HG03378 (cell line): ENCODE measurements around the gene PCDHGA3.
"Not testable (repeated sequence)": the region's sequence is repeated elsewhere in the genome, so short reads cannot be mapped to it uniquely, and the experiment has no call there.

Experiments
- ATAC-seq: cut with Tn5 transposase; IDR thresholded peaks from one replicate; pipeline ENCODE4 v1.9.1; 2021; ENCODE audit warnings: mild to moderate bottlenecking, moderate library complexity; ENCODE audit not compliant: unreplicated experiment

PCDHGA3 gene

GRCh38 chr5:141343242-141343952 lies at the start of gene PCDHGA3:
PCDHGA3 (plus strand) TSS chr5:141343829; CDS start chr5:141344034, 205 bp downstream.
- no peak for ATAC-seq

- no peak for ATAC-seq
Observed at GRCh38 chr5:141298376-141298775, 45.3 kb upstream of the PCDHGA3 start.

- ATAC-seq = no peak
Observed at GRCh38 chr5:141303756-141304155, 39.9 kb upstream of the PCDHGA3 start, which contains the start of gene SLC25A2. SLC25A2 (minus strand) TSS chr5:141304049; CDS start chr5:141303865, 184 bp downstream.

- ATAC-seq = no peak
Observed at GRCh38 chr5:141306630-141307029, 37.0 kb upstream of the PCDHGA3 start.

GRCh38 chr5:141313711-141314110 lies 29.9 kb upstream of the PCDHGA3 start:
- no peak for ATAC-seq

GRCh38 chr5:141316963-141317362 lies 26.7 kb upstream of the PCDHGA3 start:
- ATAC-seq = not testable (repeated sequence)

GRCh38 chr5:141319202-141319601 lies 24.4 kb upstream of the PCDHGA3 start:
- ATAC-seq = no peak

GRCh38 chr5:141319699-141320098 lies 23.9 kb upstream of the PCDHGA3 start:
- no peak for ATAC-seq

- ATAC-seq = peak; percentile 81
Observed at GRCh38 chr5:141320225-141321169, 23.1 kb upstream of the PCDHGA3 start, which contains the start of gene TAF7. TAF7 (minus strand) TSS chr5:141320784; CDS start chr5:141320044, 740 bp downstream.

GRCh38 chr5:141322261-141322660 lies 21.4 kb upstream of the PCDHGA3 start:
- no peak for ATAC-seq

- ATAC-seq = peak; percentile 83
Observed at GRCh38 chr5:141326088-141326854, 17.4 kb upstream of the PCDHGA3 start.

GRCh38 chr5:141328231-141328630 lies 15.4 kb upstream of the PCDHGA3 start:
- ATAC-seq = no peak

GRCh38 chr5:141330299-141331080 lies 13.1 kb upstream of the PCDHGA3 start, which contains the start of gene PCDHGA1:
PCDHGA1 (plus strand) TSS chr5:141330514.
- ATAC-seq = peak; percentile 46

- not testable (repeated sequence) for ATAC-seq
Observed at GRCh38 chr5:141332571-141332970, 11.1 kb upstream of the PCDHGA3 start.

- ATAC-seq = no peak
Observed at GRCh38 chr5:141338538-141339306, 4.9 kb upstream of the PCDHGA3 start, which contains the start of gene PCDHGA2. PCDHGA2 (plus strand) TSS chr5:141338760.

GRCh38 chr5:141340781-141341354 lies 2.8 kb upstream of the PCDHGA3 start:
- not testable (repeated sequence) for ATAC-seq

- ATAC-seq = no peak
Observed at GRCh38 chr5:141342773-141343172, 856 bp upstream of the PCDHGA3 start.

GRCh38 chr5:141343953-141344463 lies 379 bp downstream of the PCDHGA3 start:
- no peak for ATAC-seq
